Fibroblast of lung (primary cell): ENCODE measurements around the gene PLP1. TPM values are rescaled to one million over a fixed set of nuclear protein-coding genes. Genes with fewer than 3 reads are reported as not detected.
"Not testable (repeated sequence)": the region's sequence is repeated elsewhere in the genome, so short reads cannot be mapped to it uniquely, and the experiment has no call there.

Source experiments
- DNase-seq, 2 donors: peaks; one replicate each; pipeline versions ENCODE4 v3.0.0 to v3.0.0-alpha.2; 2010; ENCODE audit warnings: low read depth in 2 of 2
- H2AFZ ChIP-seq: 2 replicates; pipeline ENCODE4 v1.5.1; 2012; ENCODE audit warnings: low read length, control low read depth, inconsistent platforms
- H3K27ac ChIP-seq: 2 replicates; pipeline ENCODE4 v1.5.1; 2011; ENCODE audit warnings: low read length, control low read depth; ENCODE audit not compliant: insufficient read depth
- H3K27me3 ChIP-seq: 2 replicates; pipeline ENCODE4 v1.5.1; 2011; ENCODE audit warnings: mild to moderate bottlenecking, low read length; ENCODE audit not compliant: control insufficient read depth, insufficient read depth
- H3K36me3 ChIP-seq: 2 replicates; pipeline ENCODE4 v1.5.1; 2011; ENCODE audit warnings: low read length; ENCODE audit not compliant: control insufficient read depth, insufficient read depth
- H3K4me1 ChIP-seq: 2 replicates; pipeline ENCODE4 v1.5.1; 2011; ENCODE audit warnings: low read length; ENCODE audit not compliant: control insufficient read depth, insufficient read depth; ENCODE audit errors: extremely low read depth
- H3K4me2 ChIP-seq: 2 replicates; pipeline ENCODE4 v1.5.1; 2011; ENCODE audit warnings: low read length, control low read depth; ENCODE audit not compliant: insufficient read depth; ENCODE audit errors: extremely low read depth
- H3K4me3 ChIP-seq, 4 experiments: fragments of 200-600 bp in 1 of 4; sonication (generic) in 1 of 4; replicated peaks in 1 of 4; 2 replicates each; pipeline ENCODE4 v1.5.1; 2011 to 2016; ENCODE audit warnings: low read length in 4 of 4, low read depth in 3 of 4, mild to moderate bottlenecking in 3 of 4, control low read depth in 2 of 4, inconsistent platforms in 1 of 4, mixed read lengths in 1 of 4; ENCODE audit not compliant: insufficient read depth in 1 of 4; ENCODE audit errors: control extremely low read depth in 1 of 4
- H3K79me2 ChIP-seq: 2 replicates; pipeline ENCODE4 v1.5.1; 2012; ENCODE audit warnings: mild to moderate bottlenecking, low read length, inconsistent platforms; ENCODE audit not compliant: control insufficient read depth, insufficient read depth
- H3K9ac ChIP-seq: 2 replicates; pipeline ENCODE4 v1.5.1; 2011; ENCODE audit warnings: mild to moderate bottlenecking, low read length, control low read depth; ENCODE audit not compliant: insufficient read depth
- H3K9me3 ChIP-seq: 2 replicates; pipeline ENCODE4 v1.5.1; 2012; ENCODE audit warnings: low read depth, low read length; ENCODE audit not compliant: control insufficient read depth, insufficient read depth
- H4K20me1 ChIP-seq: 2 replicates; pipeline ENCODE4 v1.5.1; 2011; ENCODE audit warnings: low read length; ENCODE audit not compliant: control insufficient read depth, insufficient read depth; ENCODE audit errors: extremely low read depth
- EZH2 ChIP-seq: IDR thresholded peaks from 2 replicates; pipeline ENCODE4 v1.5.1; 2012; ENCODE audit warnings: low read length, control low read depth, mild to moderate bottlenecking; ENCODE audit errors: missing control alignments
- polyA plus RNA-seq, 2 donors: library from polyadenylated mRNA; depleted of rRNA in 1 of 2; stranded (reverse) in 1 of 2; unstranded in 1 of 2; fragments of >200 nt; gene quantifications; 2 replicates each; pipeline ENCODE4 v1.2.1, GENCODE V29; 2011 to 2012; ENCODE audit warnings: missing spikeins in 1 of 2
- total RNA-seq: library from RNA; depleted of rRNA; stranded (reverse); fragments of >200 nt; gene quantifications from 2 replicates; pipeline ENCODE4 v1.2.1, GENCODE V29; 2014
- TF ChIP-seq, protein P1 (sequence below), 2 donors: IDR thresholded peaks in 1 of 2; conservative IDR thresholded peaks in 1 of 2; 1 replicate in 1 of 2; 2 replicates in 1 of 2; pipeline ENCODE4 v1.5.1; 2011 to 2012; ENCODE audit warnings: low read length in 2 of 2, control low read depth in 1 of 2, inconsistent platforms in 1 of 2, low read depth in 1 of 2, mild to moderate bottlenecking in 1 of 2

PLP1 gene
- total and polyA plus RNA-seq, 2 donors (not counting 1 experiment from before 2014, with no cell fraction given), result 0.17 TPM

DNA sequence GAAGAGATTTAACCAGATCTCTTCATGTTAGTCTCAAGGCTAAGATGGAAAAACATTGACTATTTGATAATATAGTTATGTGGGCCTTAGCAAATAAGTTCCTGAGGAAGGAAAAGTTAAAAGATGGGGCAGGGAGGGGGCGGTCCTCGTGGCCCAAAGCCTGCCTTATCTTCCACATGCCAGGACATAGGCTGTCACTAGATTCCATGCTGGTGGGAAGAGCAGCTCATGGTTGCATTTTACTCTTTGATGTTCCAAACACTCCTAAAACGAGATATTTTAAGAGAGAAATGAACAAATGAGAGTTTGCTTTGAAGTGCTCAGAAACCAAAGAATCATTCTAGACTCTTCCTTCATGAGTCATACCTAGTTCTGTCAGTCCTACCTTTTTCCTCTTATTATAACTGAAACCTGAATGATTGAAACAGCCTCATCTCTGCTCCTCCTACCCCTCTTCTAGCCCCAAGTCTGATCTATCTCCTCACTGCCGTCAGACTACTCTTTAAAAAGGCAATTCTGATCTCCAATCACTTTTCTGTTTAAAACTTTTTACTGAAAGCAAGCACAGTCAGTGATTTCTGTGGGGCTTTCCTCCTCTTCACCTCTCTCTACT lies 30.3 kb downstream of the PLP1 start:
- no peak overlapping the region for H3K27ac ChIP-seq
- no peak for DNase-seq

GRCh38 chrX:103811858-103812257 lies 35.2 kb downstream of the PLP1 start:
- Histone ChIP-seq H3K27ac (no peak overlapping the region), H3K79me2 (no peaks in the 10 kb centered on the region), H2AFZ (no peak overlapping the region), H3K4me3 (no peak overlapping the region), H3K9ac (no peak overlapping the region), H3K9me3 (no peaks in the 10 kb centered on the region), H4K20me1 (no peaks in the 10 kb centered on the region), H3K4me2 (no peak overlapping the region), H3K36me3 (no peaks in the 10 kb centered on the region), H3K27me3 (no peaks in the 10 kb centered on the region), H3K4me1 (no peaks in the 10 kb centered on the region)
- DNase-seq, result no peak
- TF ChIP-seq, protein P1, sequence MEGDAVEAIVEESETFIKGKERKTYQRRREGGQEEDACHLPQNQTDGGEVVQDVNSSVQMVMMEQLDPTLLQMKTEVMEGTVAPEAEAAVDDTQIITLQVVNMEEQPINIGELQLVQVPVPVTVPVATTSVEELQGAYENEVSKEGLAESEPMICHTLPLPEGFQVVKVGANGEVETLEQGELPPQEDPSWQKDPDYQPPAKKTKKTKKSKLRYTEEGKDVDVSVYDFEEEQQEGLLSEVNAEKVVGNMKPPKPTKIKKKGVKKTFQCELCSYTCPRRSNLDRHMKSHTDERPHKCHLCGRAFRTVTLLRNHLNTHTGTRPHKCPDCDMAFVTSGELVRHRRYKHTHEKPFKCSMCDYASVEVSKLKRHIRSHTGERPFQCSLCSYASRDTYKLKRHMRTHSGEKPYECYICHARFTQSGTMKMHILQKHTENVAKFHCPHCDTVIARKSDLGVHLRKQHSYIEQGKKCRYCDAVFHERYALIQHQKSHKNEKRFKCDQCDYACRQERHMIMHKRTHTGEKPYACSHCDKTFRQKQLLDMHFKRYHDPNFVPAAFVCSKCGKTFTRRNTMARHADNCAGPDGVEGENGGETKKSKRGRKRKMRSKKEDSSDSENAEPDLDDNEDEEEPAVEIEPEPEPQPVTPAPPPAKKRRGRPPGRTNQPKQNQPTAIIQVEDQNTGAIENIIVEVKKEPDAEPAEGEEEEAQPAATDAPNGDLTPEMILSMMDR (conservative IDR thresholded peaks at IDR 0.05 in 1 of 2, IDR thresholded peaks at IDR 0.05 in 1 of 2; ENCODE audit: low read depth in 1 of 2, low read length in 2 of 2), result no peak
- TF ChIP-seq EZH2, result no peak

More for the DNA sequence above, 30.3 kb downstream of the PLP1 start:
- H3K27me3 ChIP-seq, result no peaks in the 10 kb centered on the region
- H3K9me3 ChIP-seq, result no peaks in the 10 kb centered on the region
- no peaks in the 10 kb centered on the region for H3K36me3 ChIP-seq
- H3K4me1 ChIP-seq, result no peaks in the 10 kb centered on the region
- H3K79me2 ChIP-seq, result no peaks in the 10 kb centered on the region
- no peak overlapping the region for H3K4me3 ChIP-seq
- TF ChIP-seq, protein P1 (conservative IDR thresholded peaks at IDR 0.05 in 1 of 2, IDR thresholded peaks at IDR 0.05 in 1 of 2; ENCODE audit: low read depth in 1 of 2, low read length in 2 of 2), result no peak
- no peak for TF ChIP-seq EZH2
- no peaks in the 10 kb centered on the region for H4K20me1 ChIP-seq
- no peak overlapping the region for H3K9ac ChIP-seq
- H3K4me2 ChIP-seq, result no peak overlapping the region
- no peak overlapping the region for H2AFZ ChIP-seq

- H3K79me2 ChIP-seq, H3K4me2 ChIP-seq, H3K4me3 ChIP-seq, H3K27me3 ChIP-seq, H3K4me1 ChIP-seq, H2AFZ ChIP-seq, H3K36me3 ChIP-seq, DNase-seq, H3K9ac ChIP-seq, H4K20me1 ChIP-seq, H3K9me3 ChIP-seq, H3K27ac ChIP-seq: not testable (repeated sequence)
These were observed 40.5 kb downstream of the PLP1 start for GRCh38 chrX:103817101-103817500.
